ENCODE measurements around the gene EPS8L3. TPM values are rescaled to one million over a fixed set of nuclear protein-coding genes. Genes with fewer than 3 reads are reported as not detected.

EPS8L3 gene
- total and polyA plus RNA-seq, 10 of the 15 experiments (the other 5 are each of a cell fraction or from before 2014, with no cell fraction given) = not detected

DNA sequence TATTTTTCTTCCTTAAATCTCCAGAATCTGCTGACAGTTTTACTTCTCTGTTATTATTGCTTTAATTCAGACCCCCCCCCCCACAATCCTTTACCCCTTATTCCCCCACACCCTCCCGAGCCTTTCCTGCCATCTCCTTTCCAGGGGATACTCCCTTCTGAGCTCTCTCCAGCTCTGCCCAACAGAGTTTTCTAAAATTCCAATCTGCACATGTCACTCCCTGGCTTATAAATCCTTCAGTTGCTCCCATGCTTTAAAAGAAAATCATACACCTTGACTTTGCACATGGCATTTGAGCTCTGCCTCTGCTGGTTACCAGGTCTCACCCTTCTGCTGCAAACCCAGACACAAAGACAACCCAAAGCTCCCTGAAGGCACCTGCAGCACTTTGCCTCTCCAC is 11.7 kb upstream of the EPS8L3 start:
- Histone ChIP-seq H3K4me3 (no peak overlapping the region), H3K79me2 (ENCODE audit: control insufficient read depth, insufficient read depth, low read length) (no peaks in the 10 kb centered on the region), H3K9ac (ENCODE audit: control insufficient read depth, insufficient read depth, low read length) (no peak overlapping the region), H3K4me2 (ENCODE audit: control insufficient read depth, insufficient read depth) (no peak overlapping the region), H3K36me3 (ENCODE audit: control insufficient read depth in 2 of 2, insufficient read depth in 2 of 2, low read length in 1 of 2) (no peaks in the 10 kb centered on the region), H3K9me3 (replicated peaks; ENCODE audit: control insufficient read depth, insufficient read depth, low read length) (no peaks in the 10 kb centered on the region), H3K27me3 (replicated peaks in 1 of 2; ENCODE audit: control insufficient read depth in 2 of 2, insufficient read depth in 2 of 2, low read length in 1 of 2) (0 out of 4 replicates have a peak, but pooled peaks cover 0 to 2% of the 10 kb centered on the region in 2 experiments), H4K20me1 (ENCODE audit: control insufficient read depth, insufficient read depth) (no peaks in the 10 kb centered on the region), H3K4me1 (ENCODE audit: control insufficient read depth, insufficient read depth, low read length) (no peaks in the 10 kb centered on the region), H3K27ac (ENCODE audit: control insufficient read depth, insufficient read depth) (no peak overlapping the region), H2AFZ (ENCODE audit: control insufficient read depth, low read depth, low read length) (no peak overlapping the region)
- CTCF ChIA-PET = interaction anchor here (1.3 to 27.2 kb wide), 14 partner anchors 10 to 254 kb away, joined by 4 to 759 read pairs (median 15); partner anchors contain the start of genes AHCYL1, GNAI3 and GSTM4
- in situ Hi-C loops (cut with MboI) (loop anchor here (5.0 kb wide), 1 partner anchor 207 kb away; the partner anchor contains the start of gene AHCYL1), intact Hi-C loops (cut with micrococcal nuclease; ENCODE audit: unreplicated experiment) (loop anchor here (5.0 kb wide), 1 partner anchor 137 kb away; the partner anchor contains the start of gene CSF1)
- POLR2A ChIA-PET = no interaction called here
- DNase-seq (ENCODE audit: low read depth, low spot score) = no peak
- FAIRE-seq = no peak
- no peak for ATAC-seq
- SMC1A ChIA-PET (ENCODE audit: uncharacterized antibody, unreplicated experiment) = interaction anchor here (1.1 to 23.1 kb wide), 8 partner anchors 87 to 236 kb away, joined by 3 to 431 read pairs (median 40); partner anchors contain the start of genes AHCYL1 and GSTM1
- WGBS (ENCODE audit: insufficient coverage, insufficient replicate concordance, low lambda C conversion rate, missing lambda C conversion rate) = no CpG with 5 or more reads among the region's 1 CpG
- BruUV-seq (replicated peaks) = no TSS peak
- no peak for TF ChIP-seq EED (IDR thresholded peaks at IDR 0.05; ENCODE audit: low read depth)
- TF ChIP-seq, protein P1, sequence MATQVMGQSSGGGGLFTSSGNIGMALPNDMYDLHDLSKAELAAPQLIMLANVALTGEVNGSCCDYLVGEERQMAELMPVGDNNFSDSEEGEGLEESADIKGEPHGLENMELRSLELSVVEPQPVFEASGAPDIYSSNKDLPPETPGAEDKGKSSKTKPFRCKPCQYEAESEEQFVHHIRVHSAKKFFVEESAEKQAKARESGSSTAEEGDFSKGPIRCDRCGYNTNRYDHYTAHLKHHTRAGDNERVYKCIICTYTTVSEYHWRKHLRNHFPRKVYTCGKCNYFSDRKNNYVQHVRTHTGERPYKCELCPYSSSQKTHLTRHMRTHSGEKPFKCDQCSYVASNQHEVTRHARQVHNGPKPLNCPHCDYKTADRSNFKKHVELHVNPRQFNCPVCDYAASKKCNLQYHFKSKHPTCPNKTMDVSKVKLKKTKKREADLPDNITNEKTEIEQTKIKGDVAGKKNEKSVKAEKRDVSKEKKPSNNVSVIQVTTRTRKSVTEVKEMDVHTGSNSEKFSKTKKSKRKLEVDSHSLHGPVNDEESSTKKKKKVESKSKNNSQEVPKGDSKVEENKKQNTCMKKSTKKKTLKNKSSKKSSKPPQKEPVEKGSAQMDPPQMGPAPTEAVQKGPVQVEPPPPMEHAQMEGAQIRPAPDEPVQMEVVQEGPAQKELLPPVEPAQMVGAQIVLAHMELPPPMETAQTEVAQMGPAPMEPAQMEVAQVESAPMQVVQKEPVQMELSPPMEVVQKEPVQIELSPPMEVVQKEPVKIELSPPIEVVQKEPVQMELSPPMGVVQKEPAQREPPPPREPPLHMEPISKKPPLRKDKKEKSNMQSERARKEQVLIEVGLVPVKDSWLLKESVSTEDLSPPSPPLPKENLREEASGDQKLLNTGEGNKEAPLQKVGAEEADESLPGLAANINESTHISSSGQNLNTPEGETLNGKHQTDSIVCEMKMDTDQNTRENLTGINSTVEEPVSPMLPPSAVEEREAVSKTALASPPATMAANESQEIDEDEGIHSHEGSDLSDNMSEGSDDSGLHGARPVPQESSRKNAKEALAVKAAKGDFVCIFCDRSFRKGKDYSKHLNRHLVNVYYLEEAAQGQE (IDR thresholded peaks at IDR 0.05; ENCODE audit: low read depth, low read length) = no peak
- TF ChIP-seq, protein P2, sequence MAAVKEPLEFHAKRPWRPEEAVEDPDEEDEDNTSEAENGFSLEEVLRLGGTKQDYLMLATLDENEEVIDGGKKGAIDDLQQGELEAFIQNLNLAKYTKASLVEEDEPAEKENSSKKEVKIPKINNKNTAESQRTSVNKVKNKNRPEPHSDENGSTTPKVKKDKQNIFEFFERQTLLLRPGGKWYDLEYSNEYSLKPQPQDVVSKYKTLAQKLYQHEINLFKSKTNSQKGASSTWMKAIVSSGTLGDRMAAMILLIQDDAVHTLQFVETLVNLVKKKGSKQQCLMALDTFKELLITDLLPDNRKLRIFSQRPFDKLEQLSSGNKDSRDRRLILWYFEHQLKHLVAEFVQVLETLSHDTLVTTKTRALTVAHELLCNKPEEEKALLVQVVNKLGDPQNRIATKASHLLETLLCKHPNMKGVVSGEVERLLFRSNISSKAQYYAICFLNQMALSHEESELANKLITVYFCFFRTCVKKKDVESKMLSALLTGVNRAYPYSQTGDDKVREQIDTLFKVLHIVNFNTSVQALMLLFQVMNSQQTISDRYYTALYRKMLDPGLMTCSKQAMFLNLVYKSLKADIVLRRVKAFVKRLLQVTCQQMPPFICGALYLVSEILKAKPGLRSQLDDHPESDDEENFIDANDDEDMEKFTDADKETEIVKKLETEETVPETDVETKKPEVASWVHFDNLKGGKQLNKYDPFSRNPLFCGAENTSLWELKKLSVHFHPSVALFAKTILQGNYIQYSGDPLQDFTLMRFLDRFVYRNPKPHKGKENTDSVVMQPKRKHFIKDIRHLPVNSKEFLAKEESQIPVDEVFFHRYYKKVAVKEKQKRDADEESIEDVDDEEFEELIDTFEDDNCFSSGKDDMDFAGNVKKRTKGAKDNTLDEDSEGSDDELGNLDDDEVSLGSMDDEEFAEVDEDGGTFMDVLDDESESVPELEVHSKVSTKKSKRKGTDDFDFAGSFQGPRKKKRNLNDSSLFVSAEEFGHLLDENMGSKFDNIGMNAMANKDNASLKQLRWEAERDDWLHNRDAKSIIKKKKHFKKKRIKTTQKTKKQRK (IDR thresholded peaks at IDR 0.05; ENCODE audit: low read depth, low read length) = no peak
- no peak for TF ChIP-seq RCOR1 (conservative IDR thresholded peaks at IDR 0.05; ENCODE audit: low read depth, low read length)
- TF ChIP-seq, protein P3, sequence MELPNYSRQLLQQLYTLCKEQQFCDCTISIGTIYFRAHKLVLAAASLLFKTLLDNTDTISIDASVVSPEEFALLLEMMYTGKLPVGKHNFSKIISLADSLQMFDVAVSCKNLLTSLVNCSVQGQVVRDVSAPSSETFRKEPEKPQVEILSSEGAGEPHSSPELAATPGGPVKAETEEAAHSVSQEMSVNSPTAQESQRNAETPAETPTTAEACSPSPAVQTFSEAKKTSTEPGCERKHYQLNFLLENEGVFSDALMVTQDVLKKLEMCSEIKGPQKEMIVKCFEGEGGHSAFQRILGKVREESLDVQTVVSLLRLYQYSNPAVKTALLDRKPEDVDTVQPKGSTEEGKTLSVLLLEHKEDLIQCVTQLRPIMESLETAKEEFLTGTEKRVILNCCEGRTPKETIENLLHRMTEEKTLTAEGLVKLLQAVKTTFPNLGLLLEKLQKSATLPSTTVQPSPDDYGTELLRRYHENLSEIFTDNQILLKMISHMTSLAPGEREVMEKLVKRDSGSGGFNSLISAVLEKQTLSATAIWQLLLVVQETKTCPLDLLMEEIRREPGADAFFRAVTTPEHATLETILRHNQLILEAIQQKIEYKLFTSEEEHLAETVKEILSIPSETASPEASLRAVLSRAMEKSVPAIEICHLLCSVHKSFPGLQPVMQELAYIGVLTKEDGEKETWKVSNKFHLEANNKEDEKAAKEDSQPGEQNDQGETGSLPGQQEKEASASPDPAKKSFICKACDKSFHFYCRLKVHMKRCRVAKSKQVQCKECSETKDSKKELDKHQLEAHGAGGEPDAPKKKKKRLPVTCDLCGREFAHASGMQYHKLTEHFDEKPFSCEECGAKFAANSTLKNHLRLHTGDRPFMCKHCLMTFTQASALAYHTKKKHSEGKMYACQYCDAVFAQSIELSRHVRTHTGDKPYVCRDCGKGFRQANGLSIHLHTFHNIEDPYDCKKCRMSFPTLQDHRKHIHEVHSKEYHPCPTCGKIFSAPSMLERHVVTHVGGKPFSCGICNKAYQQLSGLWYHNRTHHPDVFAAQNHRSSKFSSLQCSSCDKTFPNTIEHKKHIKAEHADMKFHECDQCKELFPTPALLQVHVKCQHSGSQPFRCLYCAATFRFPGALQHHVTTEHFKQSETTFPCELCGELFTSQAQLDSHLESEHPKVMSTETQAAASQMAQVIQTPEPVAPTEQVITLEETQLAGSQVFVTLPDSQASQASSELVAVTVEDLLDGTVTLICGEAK (IDR thresholded peaks at IDR 0.05; ENCODE audit: borderline replicate concordance) = no peak
- TF ChIP-seq, protein P4, sequence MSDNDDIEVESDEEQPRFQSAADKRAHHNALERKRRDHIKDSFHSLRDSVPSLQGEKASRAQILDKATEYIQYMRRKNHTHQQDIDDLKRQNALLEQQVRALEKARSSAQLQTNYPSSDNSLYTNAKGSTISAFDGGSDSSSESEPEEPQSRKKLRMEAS (IDR thresholded peaks at IDR 0.05; ENCODE audit: low read depth, low read length) = no peak
- TF ChIP-seq SPI1 (IDR thresholded peaks at IDR 0.05; ENCODE audit: borderline replicate concordance, insufficient read depth, low read depth, low read length) = no peak
- TF ChIP-seq TAF1 (IDR thresholded peaks at IDR 0.05; ENCODE audit: borderline replicate concordance, low read depth, low read length) = no peak
- TF ChIP-seq FOXK2 (IDR thresholded peaks at IDR 0.05) = no peak
- TF ChIP-seq ZNF384 (IDR thresholded peaks at IDR 0.05; ENCODE audit: borderline replicate concordance, low read depth, low read length) = no peak
- RAD21 ChIA-PET (ENCODE audit: unreplicated experiment) = interaction anchor here (0.6 to 14.8 kb wide), 11 partner anchors 119 to 240 kb away, joined by 3 to 390 read pairs (median 5); partner anchors contain the start of genes AHCYL1, GPR61 and GSTM4

Data from GM12878 (cell line).